Stomach (tissue), 4 donors: ENCODE measurements around the gene TMTC1.

Experiments
- POLR2A ChIP-seq, 4 donors: fragments of 450-650 bp; IDR thresholded peaks; one replicate each; pipeline ENCODE4 v1.6.1; 2016; ENCODE audit warnings: antibody characterized with exemption in 4 of 4, control low read depth in 2 of 4, mild to moderate bottlenecking in 1 of 4, moderate library complexity in 1 of 4
- TF ChIP-seq, protein P1 (sequence below), 7 experiments: fragments of 450-650 bp in 4 of 7; fragments of 200-600 bp in 3 of 7; sonication (generic) in 3 of 7; IDR thresholded peaks; one replicate each; pipeline ENCODE4 v1.5.1; 2016 to 2019; ENCODE audit warnings: antibody characterized with exemption in 7 of 7, control low read depth in 2 of 7, mild to moderate bottlenecking in 1 of 7

DNA sequence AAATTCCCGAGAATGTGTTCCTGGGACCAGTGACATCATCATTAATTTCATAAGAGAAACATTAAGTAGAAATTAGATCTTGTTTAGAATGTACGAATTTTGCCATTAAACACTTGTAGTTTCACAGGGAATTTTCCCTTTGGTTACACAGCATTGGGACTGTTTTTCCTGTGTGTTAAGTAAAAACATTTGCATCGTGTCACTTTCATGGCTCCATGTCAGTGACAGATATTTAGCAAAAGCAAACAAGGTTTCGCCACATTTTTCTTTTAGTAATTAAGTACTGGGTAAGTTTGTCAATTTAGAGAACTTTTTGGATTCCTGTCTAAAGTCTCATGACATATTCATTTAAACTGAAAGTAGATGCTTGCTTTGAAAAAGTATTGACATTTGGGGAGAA, 240.7 kb downstream of the TMTC1 start:
- TF ChIP-seq POLR2A (IDR thresholded peaks at IDR 0.05) = no peak
- TF ChIP-seq, protein P1, sequence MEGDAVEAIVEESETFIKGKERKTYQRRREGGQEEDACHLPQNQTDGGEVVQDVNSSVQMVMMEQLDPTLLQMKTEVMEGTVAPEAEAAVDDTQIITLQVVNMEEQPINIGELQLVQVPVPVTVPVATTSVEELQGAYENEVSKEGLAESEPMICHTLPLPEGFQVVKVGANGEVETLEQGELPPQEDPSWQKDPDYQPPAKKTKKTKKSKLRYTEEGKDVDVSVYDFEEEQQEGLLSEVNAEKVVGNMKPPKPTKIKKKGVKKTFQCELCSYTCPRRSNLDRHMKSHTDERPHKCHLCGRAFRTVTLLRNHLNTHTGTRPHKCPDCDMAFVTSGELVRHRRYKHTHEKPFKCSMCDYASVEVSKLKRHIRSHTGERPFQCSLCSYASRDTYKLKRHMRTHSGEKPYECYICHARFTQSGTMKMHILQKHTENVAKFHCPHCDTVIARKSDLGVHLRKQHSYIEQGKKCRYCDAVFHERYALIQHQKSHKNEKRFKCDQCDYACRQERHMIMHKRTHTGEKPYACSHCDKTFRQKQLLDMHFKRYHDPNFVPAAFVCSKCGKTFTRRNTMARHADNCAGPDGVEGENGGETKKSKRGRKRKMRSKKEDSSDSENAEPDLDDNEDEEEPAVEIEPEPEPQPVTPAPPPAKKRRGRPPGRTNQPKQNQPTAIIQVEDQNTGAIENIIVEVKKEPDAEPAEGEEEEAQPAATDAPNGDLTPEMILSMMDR (IDR thresholded peaks at IDR 0.05) = no peak
